NB4 (cell line): ENCODE measurements around the gene FRMD4B.

ENCODE experiments used
- CTCF ChIP-seq: IDR thresholded peaks from one replicate; pipeline ENCODE4 v1.5.1; 2012; ENCODE audit warnings: low read depth, low read length
- POLR2A ChIP-seq: IDR thresholded peaks from 2 replicates; pipeline ENCODE4 v1.6.1; 2011; ENCODE audit warnings: mild to moderate bottlenecking; ENCODE audit not compliant: insufficient read length; ENCODE audit errors: extremely low read depth

- no peak for TF ChIP-seq POLR2A
- no peak for TF ChIP-seq CTCF
These were observed 85.6 kb downstream of the FRMD4B start for GRCh38 chr3:69300296-69300695.
